ENCODE measurements around the gene SDHB. TPM values are rescaled to one million over a fixed set of nuclear protein-coding genes. Genes with fewer than 3 reads are reported as not detected.

The SDHB gene
- total RNA-seq, 3 donors from 2014 or later, result 145 to 177 (median 163) TPM

DNA sequence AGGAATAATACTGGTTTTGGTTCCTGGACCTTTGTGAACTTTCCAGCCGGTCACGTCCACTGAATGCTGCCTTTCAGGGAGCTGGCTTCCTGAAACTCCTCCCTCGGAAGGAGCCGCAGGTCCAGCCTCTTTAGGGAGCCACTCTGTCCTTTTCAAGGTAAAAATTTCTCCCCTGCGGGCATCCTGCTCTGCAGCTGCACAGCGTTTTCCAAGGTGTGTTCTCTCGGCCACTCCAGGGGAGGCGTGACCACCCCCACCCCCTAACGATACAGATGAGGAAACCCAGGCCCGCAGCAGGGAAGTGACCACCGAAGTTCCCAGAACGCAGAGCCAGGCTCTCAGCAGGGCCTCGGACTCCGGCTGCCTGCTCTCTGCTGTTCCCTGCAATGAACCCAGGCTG lies 44.0 kb upstream of the SDHB start:
- DNase-seq (no peak), ATAC-seq (peak; percentile 82)
- Histone ChIP-seq H3K36me3 (ENCODE audit: low read depth) (no peaks in the 10 kb centered on the region), H3K4me1 (ENCODE audit: low read depth) (no peaks in the 10 kb centered on the region), H3K9me3 (no peaks in the 10 kb centered on the region), H3K4me3 (no peak overlapping the region)
- intact Hi-C loops (cut with DNase I, micrococcal nuclease), result no loop called here
- TF ChIP-seq, protein P1, sequence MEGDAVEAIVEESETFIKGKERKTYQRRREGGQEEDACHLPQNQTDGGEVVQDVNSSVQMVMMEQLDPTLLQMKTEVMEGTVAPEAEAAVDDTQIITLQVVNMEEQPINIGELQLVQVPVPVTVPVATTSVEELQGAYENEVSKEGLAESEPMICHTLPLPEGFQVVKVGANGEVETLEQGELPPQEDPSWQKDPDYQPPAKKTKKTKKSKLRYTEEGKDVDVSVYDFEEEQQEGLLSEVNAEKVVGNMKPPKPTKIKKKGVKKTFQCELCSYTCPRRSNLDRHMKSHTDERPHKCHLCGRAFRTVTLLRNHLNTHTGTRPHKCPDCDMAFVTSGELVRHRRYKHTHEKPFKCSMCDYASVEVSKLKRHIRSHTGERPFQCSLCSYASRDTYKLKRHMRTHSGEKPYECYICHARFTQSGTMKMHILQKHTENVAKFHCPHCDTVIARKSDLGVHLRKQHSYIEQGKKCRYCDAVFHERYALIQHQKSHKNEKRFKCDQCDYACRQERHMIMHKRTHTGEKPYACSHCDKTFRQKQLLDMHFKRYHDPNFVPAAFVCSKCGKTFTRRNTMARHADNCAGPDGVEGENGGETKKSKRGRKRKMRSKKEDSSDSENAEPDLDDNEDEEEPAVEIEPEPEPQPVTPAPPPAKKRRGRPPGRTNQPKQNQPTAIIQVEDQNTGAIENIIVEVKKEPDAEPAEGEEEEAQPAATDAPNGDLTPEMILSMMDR (IDR thresholded peaks at IDR 0.05), result no peak

DNA sequence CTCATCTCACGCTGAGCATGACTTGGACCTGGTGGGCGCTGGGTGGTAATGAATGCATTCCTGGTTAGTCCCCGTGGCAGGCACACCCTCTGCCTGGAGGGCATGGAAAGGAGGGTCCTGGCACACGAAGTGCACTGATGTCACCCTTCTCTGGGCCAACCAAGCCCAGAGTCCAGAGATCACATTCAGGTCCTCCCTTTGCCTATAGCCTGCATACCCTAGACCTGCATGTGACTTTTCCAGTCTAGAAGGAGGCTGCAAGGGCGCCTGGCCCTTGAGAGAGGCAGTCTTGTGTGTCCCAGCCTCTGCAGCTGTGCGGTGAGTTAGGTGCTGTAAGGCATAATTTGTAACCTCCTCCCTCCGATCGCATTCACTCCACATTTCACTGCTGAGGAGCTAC lies 43.3 kb upstream of the SDHB start:
- ATAC-seq (peak; percentile 32), DNase-seq (no peak)
- no peak overlapping the region for H3K4me3 ChIP-seq
- H3K9me3 ChIP-seq, result no peaks in the 10 kb centered on the region
- no peaks in the 10 kb centered on the region for H3K4me1 ChIP-seq (ENCODE audit: low read depth)
- TF ChIP-seq, protein P1 (IDR thresholded peaks at IDR 0.05), result no peak
- intact Hi-C loops (cut with DNase I, micrococcal nuclease), result no loop called here
- peaks cover under 1% of the 10 kb centered on the region for H3K36me3 ChIP-seq (ENCODE audit: low read depth)

DNA sequence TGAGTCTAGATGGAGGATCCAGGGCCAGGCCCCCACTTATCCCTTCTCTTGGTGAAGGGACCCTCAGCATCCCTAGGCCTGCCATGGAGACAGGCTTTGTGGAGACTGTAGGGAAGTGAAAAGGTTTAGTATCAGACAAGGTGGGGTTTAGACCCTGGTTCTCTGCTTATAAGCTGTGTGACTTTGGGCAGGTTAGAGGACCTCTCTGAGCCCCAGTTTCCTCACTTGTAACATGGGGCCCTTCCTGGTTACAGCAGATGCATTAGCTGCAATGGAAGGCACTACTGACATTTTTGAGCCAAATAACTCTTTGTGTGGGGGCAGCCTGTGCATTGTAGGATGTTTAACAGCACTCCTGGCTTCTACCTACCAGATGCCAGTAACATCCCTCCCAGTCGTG lies 42.8 kb upstream of the SDHB start:
- Histone ChIP-seq H3K9me3 (no peaks in the 10 kb centered on the region), H3K4me1 (ENCODE audit: low read depth) (no peaks in the 10 kb centered on the region), H3K4me3 (no peak overlapping the region), H3K36me3 (ENCODE audit: low read depth) (peaks cover 6% of the 10 kb centered on the region)
- no peak for ATAC-seq
- TF ChIP-seq, protein P1 (IDR thresholded peaks at IDR 0.05), result no peak
- intact Hi-C loops (cut with DNase I, micrococcal nuclease), result no loop called here
- no peak for DNase-seq

DNA sequence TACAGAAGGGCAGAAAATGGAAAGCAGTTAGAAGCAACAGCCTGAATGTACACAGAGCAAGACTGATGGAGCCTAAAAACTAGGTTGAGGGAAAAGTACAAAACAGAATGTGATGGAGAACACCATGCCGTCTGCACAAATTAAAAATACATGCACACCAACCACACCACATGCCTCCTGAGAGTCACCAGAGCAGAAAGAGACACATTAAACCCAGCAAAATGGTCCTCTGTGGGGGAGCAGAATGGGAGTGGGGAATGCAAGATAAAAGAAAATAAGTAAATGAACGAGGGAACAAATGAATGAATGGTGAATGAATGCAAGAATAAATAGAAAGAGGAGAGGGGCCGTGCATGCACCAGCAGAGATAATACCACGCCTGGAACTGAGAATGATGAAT lies 41.3 kb upstream of the SDHB start:
- ATAC-seq, result no peak
- no peaks in the 10 kb centered on the region for H3K4me1 ChIP-seq (ENCODE audit: low read depth)
- no peak overlapping the region for H3K4me3 ChIP-seq
- H3K36me3 ChIP-seq (ENCODE audit: low read depth), result peaks cover 6% of the 10 kb centered on the region
- H3K9me3 ChIP-seq, result no peaks in the 10 kb centered on the region
- TF ChIP-seq, protein P1 (IDR thresholded peaks at IDR 0.05), result no peak
- DNase-seq, result no peak
- intact Hi-C loops (cut with DNase I, micrococcal nuclease), result no loop called here

DNA sequence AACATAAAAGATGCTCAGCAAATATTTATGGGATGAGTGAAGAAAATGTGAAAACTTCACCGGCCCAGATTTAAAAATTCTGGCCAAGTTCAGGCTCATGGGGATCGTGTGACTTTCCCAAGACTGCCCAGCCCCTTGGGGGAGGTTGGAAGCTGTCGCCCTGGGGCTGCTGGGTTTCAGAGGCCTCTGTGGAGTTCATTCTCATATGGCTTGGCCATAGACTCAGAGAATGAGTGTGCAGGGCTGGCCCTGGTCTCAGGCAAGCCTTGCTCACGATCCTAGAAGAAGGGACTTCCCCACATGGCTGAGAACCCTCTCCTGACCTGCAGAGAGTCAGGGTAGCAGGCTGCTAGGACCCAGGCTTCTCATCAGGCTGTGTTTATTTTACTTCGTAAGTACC lies 40.8 kb upstream of the SDHB start:
- DNase-seq (no peak), ATAC-seq (no peak)
- intact Hi-C loops (cut with DNase I, micrococcal nuclease), result no loop called here
- Histone ChIP-seq H3K4me1 (ENCODE audit: low read depth) (no peaks in the 10 kb centered on the region), H3K9me3 (no peaks in the 10 kb centered on the region), H3K4me3 (no peak overlapping the region), H3K36me3 (ENCODE audit: low read depth) (peaks cover 6% of the 10 kb centered on the region)
- TF ChIP-seq, protein P1 (IDR thresholded peaks at IDR 0.05), result no peak

DNA sequence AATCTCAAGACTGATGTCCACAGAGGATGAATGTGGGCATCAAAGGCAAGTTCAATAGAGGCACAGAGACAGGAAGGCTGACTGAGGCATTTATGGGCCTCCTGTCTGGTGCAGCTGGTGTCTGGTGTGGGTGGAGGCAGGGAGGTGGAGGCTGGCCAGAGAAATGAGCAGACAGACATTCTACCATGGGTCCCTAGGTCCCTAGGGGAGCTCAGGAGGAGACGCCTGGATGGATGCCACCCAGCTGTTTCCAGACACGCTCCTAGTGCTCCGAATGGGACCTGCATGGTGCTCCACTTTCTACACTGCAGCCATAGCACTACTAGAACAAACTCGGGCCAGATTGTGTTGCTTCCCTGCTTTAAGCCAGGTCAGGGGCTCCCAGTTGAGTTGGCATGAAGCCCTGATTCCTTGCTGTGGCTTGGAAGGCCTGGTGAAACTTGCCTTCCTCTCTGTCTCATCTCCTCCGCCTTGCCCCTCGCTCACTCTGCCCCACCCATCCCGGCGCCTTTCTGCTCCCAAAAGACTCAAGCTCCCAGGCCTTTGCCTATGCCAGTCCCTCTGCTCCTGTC lies 40.1 kb upstream of the SDHB start:
- ATAC-seq (no peak), DNase-seq (no peak)
- intact Hi-C loops (cut with DNase I, micrococcal nuclease), result no loop called here
- H3K9me3 ChIP-seq, result no peaks in the 10 kb centered on the region
- H3K36me3 ChIP-seq (ENCODE audit: low read depth), result peaks cover 6% of the 10 kb centered on the region
- H3K4me1 ChIP-seq (ENCODE audit: low read depth), result no peaks in the 10 kb centered on the region
- H3K4me3 ChIP-seq, result no peak overlapping the region
- TF ChIP-seq, protein P1 (IDR thresholded peaks at IDR 0.05), result no peak

Data from mucosa of descending colon (tissue), 3 donors.